Measurements from ENCODE around the gene PRKACG.

Gene PRKACG

GRCh38 chr9:69018737-69019136, 4.8 kb upstream of the PRKACG start:
- H3K79me1 ChIP-seq (ENCODE audit: low read length), result no peaks in the 10 kb centered on the region

GRCh38 chr9:69016191-69017096, 2.5 kb upstream of the PRKACG start:
- Histone ChIP-seq H3K9ac (ENCODE audit: low read length) (no peak overlapping the region), H4K91ac (ENCODE audit: low read depth, low read length) (no peak overlapping the region), H3K27ac (ENCODE audit: low read depth, low read length) (no peak overlapping the region), H3K14ac (ENCODE audit: low read length) (no peak overlapping the region), H3K23ac (ENCODE audit: low read length) (no peak overlapping the region), H3K36me3 (ENCODE audit: control insufficient read depth in 1 of 2, insufficient read depth in 2 of 2, low read length in 2 of 2) (no peaks in the 10 kb centered on the region), H3K79me2 (ENCODE audit: control insufficient read depth, insufficient read depth, low read length, poor library complexity) (no peaks in the 10 kb centered on the region), H3K4me2 (ENCODE audit: low read length) (no peak overlapping the region), H2BK12ac (ENCODE audit: low read length) (no peak overlapping the region), H3K18ac (ENCODE audit: low read length) (no peak overlapping the region), H2BK120ac (ENCODE audit: insufficient read depth, low read length, poor library complexity) (no peak overlapping the region), H2BK5ac (ENCODE audit: low read depth, low read length, poor library complexity) (no peak overlapping the region), H4K12ac (ENCODE audit: low read depth, low read length) (no peak overlapping the region), H3K4ac (ENCODE audit: low read depth, low read length) (no peak overlapping the region), H3K9me3 (ENCODE audit: insufficient read depth, low read depth, low read length) (peaks cover 6% of the 10 kb centered on the region), H2AFZ (ENCODE audit: insufficient read depth, low read length, poor library complexity) (no peak overlapping the region), H2AK5ac (ENCODE audit: low read length) (no peak overlapping the region), H3K27me3 (ENCODE audit: insufficient read depth, low read length) (no peaks in the 10 kb centered on the region), H3K4me3 (ENCODE audit: low read depth, low read length) (no peak overlapping the region), H3K4me1 (ENCODE audit: control insufficient read depth in 1 of 2, insufficient read depth in 2 of 2, low read length in 2 of 2) (no peaks in the 10 kb centered on the region), H4K8ac (ENCODE audit: low read depth, low read length) (no peak overlapping the region), H3K79me1 (ENCODE audit: low read length) (no peaks in the 10 kb centered on the region)
- no CpG with 5 or more reads among the region's 5 CpGs for WGBS (ENCODE audit: extremely low coverage, insufficient coverage, insufficient read length)
- DNase-seq, result no peak

More at GRCh38 chr9:69018737-69019136, 4.8 kb upstream of the PRKACG start:
- Histone ChIP-seq H2BK12ac (ENCODE audit: low read length) (no peak overlapping the region), H3K18ac (ENCODE audit: low read length) (no peak overlapping the region), H3K4me3 (ENCODE audit: low read depth, low read length) (no peak overlapping the region), H2BK120ac (ENCODE audit: insufficient read depth, low read length, poor library complexity) (no peak overlapping the region), H3K4me2 (ENCODE audit: low read length) (no peak overlapping the region), H4K8ac (ENCODE audit: low read depth, low read length) (no peak overlapping the region), H3K36me3 (ENCODE audit: control insufficient read depth in 1 of 2, insufficient read depth in 2 of 2, low read length in 2 of 2) (no peaks in the 10 kb centered on the region), H3K9me3 (ENCODE audit: insufficient read depth, low read depth, low read length) (no peaks in the 10 kb centered on the region), H2AK5ac (ENCODE audit: low read length) (no peak overlapping the region), H3K27me3 (ENCODE audit: insufficient read depth, low read length) (no peaks in the 10 kb centered on the region), H3K27ac (ENCODE audit: low read depth, low read length) (no peak overlapping the region), H4K91ac (ENCODE audit: low read depth, low read length) (no peak overlapping the region), H3K4ac (ENCODE audit: low read depth, low read length) (no peak overlapping the region), H2BK5ac (ENCODE audit: low read depth, low read length, poor library complexity) (no peak overlapping the region), H3K14ac (ENCODE audit: low read length) (no peak overlapping the region), H2AFZ (ENCODE audit: insufficient read depth, low read length, poor library complexity) (no peak overlapping the region), H3K23ac (ENCODE audit: low read length) (no peak overlapping the region), H3K9ac (ENCODE audit: low read length) (no peak overlapping the region), H4K12ac (ENCODE audit: low read depth, low read length) (no peak overlapping the region), H3K4me1 (ENCODE audit: control insufficient read depth in 1 of 2, insufficient read depth in 2 of 2, low read length in 2 of 2) (no peaks in the 10 kb centered on the region), H3K79me2 (ENCODE audit: control insufficient read depth, insufficient read depth, low read length, poor library complexity) (no peaks in the 10 kb centered on the region)
- no CpG with 5 or more reads among the region's 5 CpGs for WGBS (ENCODE audit: extremely low coverage, insufficient coverage, insufficient read length)
- DNase-seq, result no peak

- no peak overlapping the region for H2AK5ac ChIP-seq (ENCODE audit: low read length)
- H3K14ac ChIP-seq (ENCODE audit: low read length), result no peak overlapping the region
- H3K4me1 ChIP-seq (ENCODE audit: control insufficient read depth in 1 of 2, insufficient read depth in 2 of 2, low read length in 2 of 2), result no peaks in the 10 kb centered on the region
- H4K12ac ChIP-seq (ENCODE audit: low read depth, low read length), result no peak overlapping the region
- no peak overlapping the region for H3K27ac ChIP-seq (ENCODE audit: low read depth, low read length)
- no peak overlapping the region for H3K4me2 ChIP-seq (ENCODE audit: low read length)
- DNase-seq, result peak in 1 of 2 donors; percentile 6
- no peaks in the 10 kb centered on the region for H3K79me1 ChIP-seq (ENCODE audit: low read length)
- no peak overlapping the region for H2AFZ ChIP-seq (ENCODE audit: insufficient read depth, low read length, poor library complexity)
- no peaks in the 10 kb centered on the region for H3K79me2 ChIP-seq (ENCODE audit: control insufficient read depth, insufficient read depth, low read length, poor library complexity)
- H3K9me3 ChIP-seq (ENCODE audit: insufficient read depth, low read depth, low read length), result peaks cover 6% of the 10 kb centered on the region
- no peak overlapping the region for H3K4me3 ChIP-seq (ENCODE audit: low read depth, low read length)
- H3K9ac ChIP-seq (ENCODE audit: low read length), result no peak overlapping the region
- no peaks in the 10 kb centered on the region for H3K27me3 ChIP-seq (ENCODE audit: insufficient read depth, low read length)
- H4K91ac ChIP-seq (ENCODE audit: low read depth, low read length), result no peak overlapping the region
- no peak overlapping the region for H3K4ac ChIP-seq (ENCODE audit: low read depth, low read length)
- no peaks in the 10 kb centered on the region for H3K36me3 ChIP-seq (ENCODE audit: control insufficient read depth in 1 of 2, insufficient read depth in 2 of 2, low read length in 2 of 2)
- no peak overlapping the region for H2BK12ac ChIP-seq (ENCODE audit: low read length)
- H4K8ac ChIP-seq (ENCODE audit: low read depth, low read length), result no peak overlapping the region
- H3K18ac ChIP-seq (ENCODE audit: low read length), result no peak overlapping the region
- H2BK120ac ChIP-seq (ENCODE audit: insufficient read depth, low read length, poor library complexity), result no peak overlapping the region
- no CpG with 5 or more reads among the region's 26 CpGs for WGBS (ENCODE audit: extremely low coverage, insufficient coverage, insufficient read length)
- no peak overlapping the region for H2BK5ac ChIP-seq (ENCODE audit: low read depth, low read length, poor library complexity)
- H3K23ac ChIP-seq (ENCODE audit: low read length), result no peak overlapping the region
These were observed 558 bp downstream of the PRKACG start for GRCh38 chr9:69013382-69013727.

GRCh38 chr9:69012696-69013381, 1.1 kb downstream of the PRKACG start:
- Histone ChIP-seq H4K8ac (ENCODE audit: low read depth, low read length) (no peak overlapping the region), H3K4me2 (ENCODE audit: low read length) (no peak overlapping the region), H3K79me1 (ENCODE audit: low read length) (no peaks in the 10 kb centered on the region), H3K9me3 (ENCODE audit: insufficient read depth, low read depth, low read length) (peaks cover 6% of the 10 kb centered on the region), H3K9ac (ENCODE audit: low read length) (no peak overlapping the region), H2BK12ac (ENCODE audit: low read length) (no peak overlapping the region), H3K27ac (ENCODE audit: low read depth, low read length) (no peak overlapping the region), H3K18ac (ENCODE audit: low read length) (no peak overlapping the region), H2AFZ (ENCODE audit: insufficient read depth, low read length, poor library complexity) (no peak overlapping the region), H3K23ac (ENCODE audit: low read length) (no peak overlapping the region), H4K12ac (ENCODE audit: low read depth, low read length) (no peak overlapping the region), H2BK5ac (ENCODE audit: low read depth, low read length, poor library complexity) (no peak overlapping the region), H2AK5ac (ENCODE audit: low read length) (no peak overlapping the region), H3K4me1 (ENCODE audit: control insufficient read depth in 1 of 2, insufficient read depth in 2 of 2, low read length in 2 of 2) (no peaks in the 10 kb centered on the region), H3K4me3 (ENCODE audit: low read depth, low read length) (no peak overlapping the region), H3K27me3 (ENCODE audit: insufficient read depth, low read length) (no peaks in the 10 kb centered on the region), H4K91ac (ENCODE audit: low read depth, low read length) (no peak overlapping the region), H3K36me3 (ENCODE audit: control insufficient read depth in 1 of 2, insufficient read depth in 2 of 2, low read length in 2 of 2) (no peaks in the 10 kb centered on the region), H2BK120ac (ENCODE audit: insufficient read depth, low read length, poor library complexity) (no peak overlapping the region), H3K14ac (ENCODE audit: low read length) (no peak overlapping the region), H3K4ac (ENCODE audit: low read depth, low read length) (no peak overlapping the region), H3K79me2 (ENCODE audit: control insufficient read depth, insufficient read depth, low read length, poor library complexity) (no peaks in the 10 kb centered on the region)
- no CpG with 5 or more reads among the region's 18 CpGs for WGBS (ENCODE audit: extremely low coverage, insufficient coverage, insufficient read length)
- no peak for DNase-seq

Data from trophoblast cell (in vitro differentiated cells and primary cell).